SK-N-SH (cell line): ENCODE results near the gene PPP2R3B. TPM values are rescaled to one million over a fixed set of nuclear protein-coding genes. Genes with fewer than 3 reads are reported as not detected.

Experiments used
- CTCF ChIA-PET: fragments of 300-600, 350-600 bp; formaldehyde crosslinking; extraction: SDS; loops from one replicate; lab custom pipeline; 2021; lab: Yijun Ruan, JAX
- POLR2A ChIA-PET: fragments of 350-600 bp; sonication (Branson Sonifier 250); formaldehyde crosslinking; extraction: SDS; loops from one replicate; lab custom pipeline; 2020; ENCODE audit warnings: antibody characterized with exemption, inconsistent platforms; lab: Yijun Ruan, JAX
- DNase-seq: peaks from one replicate; pipeline ENCODE4 v3.0.0; 2012
- H2AFZ ChIP-seq: fragments of 200-600 bp; sonication (generic); 2 replicates; pipeline ENCODE4 v1.8.1; 2016; ENCODE audit warnings: antibody characterized with exemption, mild to moderate bottlenecking, low read depth
- H3F3A ChIP-seq: fragments of 200-600 bp; sonication (generic); replicated peaks from 2 replicates; pipeline ENCODE3; 2016; ENCODE audit warnings: antibody characterized with exemption, mild to moderate bottlenecking; ENCODE audit not compliant: insufficient read depth
- H3K27ac ChIP-seq, 2 experiments: fragments of 200-500 bp in 1 of 2; fragments of 200-600 bp in 1 of 2; sonication (Bioruptor generic) in 1 of 2; sonication (generic), shearing (Covaris generic) in 1 of 2; 2 replicates each; pipeline versions ENCODE4 v1.5.1 to v1.6.1; 2014 to 2016; ENCODE audit warnings: low read depth in 2 of 2, inconsistent platforms in 1 of 2, low read length in 1 of 2, mild to moderate bottlenecking in 1 of 2, mixed read lengths in 1 of 2
- H3K27me3 ChIP-seq: fragments of 200-600 bp; sonication (generic), shearing (Covaris generic); 2 replicates; pipeline ENCODE4 v1.6.1; 2016; ENCODE audit warnings: mixed run types; ENCODE audit not compliant: insufficient read depth
- H3K36me3 ChIP-seq, 2 experiments: fragments of 200-500 bp in 1 of 2; fragments of 200-600 bp in 1 of 2; sonication (Bioruptor generic) in 1 of 2; sonication (generic) in 1 of 2; replicated peaks in 1 of 2; 2 replicates each; pipeline versions ENCODE3 to v1.5.1; 2014 to 2016; ENCODE audit warnings: low read length in 1 of 2, mild to moderate bottlenecking in 1 of 2; ENCODE audit not compliant: insufficient read depth in 2 of 2, control insufficient read depth in 1 of 2
- H3K4me1 ChIP-seq, 2 experiments: fragments of 200-500 bp in 1 of 2; fragments of 200-600 bp in 1 of 2; sonication (Bioruptor generic) in 1 of 2; sonication (generic), shearing (Covaris generic) in 1 of 2; 2 replicates each; pipeline versions ENCODE4 v1.5.1 to v1.6.1; 2014 to 2016; ENCODE audit warnings: low read depth in 1 of 2, low read length in 1 of 2, mixed run types in 1 of 2; ENCODE audit not compliant: insufficient read depth in 2 of 2, control insufficient read depth in 1 of 2
- H3K4me2 ChIP-seq: fragments of 200-600 bp; sonication (generic), shearing (Covaris generic); 2 replicates; pipeline ENCODE4 v1.6.1; 2017; ENCODE audit warnings: mixed run types
- H3K4me3 ChIP-seq, 2 experiments: fragments of 200-500 bp in 1 of 2; fragments of 200-600 bp in 1 of 2; sonication (Bioruptor generic) in 1 of 2; sonication (generic), shearing (Covaris generic) in 1 of 2; 2 replicates each; pipeline versions ENCODE4 v1.5.1 to v1.8.1; 2014 to 2016; ENCODE audit warnings: low read depth in 2 of 2, inconsistent platforms in 1 of 2, low read length in 1 of 2, mild to moderate bottlenecking in 1 of 2, mixed read lengths in 1 of 2, moderate library complexity in 1 of 2
- H3K79me2 ChIP-seq: fragments of 200-600 bp; sonication (generic); 2 replicates; pipeline ENCODE4 v1.8.1; 2017; ENCODE audit warnings: mild to moderate bottlenecking; ENCODE audit not compliant: insufficient read depth
- H3K9ac ChIP-seq: fragments of 200-600 bp; sonication (generic); 2 replicates; pipeline ENCODE4 v1.6.1; 2017; ENCODE audit warnings: mixed run types
- H3K9me2 ChIP-seq: fragments of 200-600 bp; sonication (generic); 2 replicates; pipeline ENCODE4 v1.6.1; 2017; ENCODE audit warnings: mixed run types
- H3K9me3 ChIP-seq: fragments of 200-600 bp; sonication (generic); 2 replicates; pipeline ENCODE4 v1.6.1; 2017; ENCODE audit warnings: mixed run types, mild to moderate bottlenecking, moderate library complexity
- H4K20me1 ChIP-seq: fragments of 200-600 bp; sonication (generic); 2 replicates; pipeline ENCODE4 v1.6.1; 2017; ENCODE audit warnings: mild to moderate bottlenecking, mixed run types; ENCODE audit not compliant: insufficient read depth
- CHD2 ChIP-seq: fragments of 150-350 bp; IDR thresholded peaks from 2 replicates; pipeline ENCODE4 v1.6.1; 2018; ENCODE audit warnings: low read length; ENCODE audit not compliant: partially characterized antibody
- CTCF ChIP-seq: fragments of 200-600 bp; sonication (generic); IDR thresholded peaks from 2 replicates; pipeline ENCODE4 v1.6.1; 2017; ENCODE audit warnings: antibody characterized with exemption, mild to moderate bottlenecking, moderate library complexity
- ELF1 ChIP-seq: IDR thresholded peaks from 2 replicates; pipeline ENCODE4 v1.4.0; 2012
- EP300 ChIP-seq, 2 experiments: IDR thresholded peaks; 2 replicates each; pipeline versions ENCODE4 v1.4.0 to v1.6.1; 2012; ENCODE audit warnings: borderline replicate concordance in 1 of 2, low read depth in 1 of 2, low read length in 1 of 2
- FOXM1 ChIP-seq: IDR thresholded peaks from 2 replicates; pipeline ENCODE4 v1.4.0; 2012; ENCODE audit warnings: low read depth, mild to moderate bottlenecking
- GABPA ChIP-seq: IDR thresholded peaks from 2 replicates; pipeline ENCODE4 v1.4.0; 2012; ENCODE audit warnings: low read depth, mild to moderate bottlenecking
- JUND ChIP-seq: IDR thresholded peaks from 2 replicates; pipeline ENCODE4 v1.4.0; 2012
- MXI1 ChIP-seq: IDR thresholded peaks from 2 replicates; pipeline ENCODE4 v1.6.1; 2012; ENCODE audit warnings: mild to moderate bottlenecking, low read depth, low read length, improper control_type of control experiment
- NFIC ChIP-seq: IDR thresholded peaks from 2 replicates; pipeline ENCODE4 v1.4.0; 2012; ENCODE audit warnings: borderline replicate concordance
- NRF1 ChIP-seq: IDR thresholded peaks from 2 replicates; pipeline ENCODE4 v1.6.1; 2012; ENCODE audit warnings: low read depth, mild to moderate bottlenecking, low read length
- POLR2AphosphoS5 ChIP-seq: IDR thresholded peaks from 2 replicates; pipeline ENCODE4 v1.6.1; 2012; ENCODE audit warnings: low read depth, low read length
- RCOR1 ChIP-seq: fragments of 150-350 bp; IDR thresholded peaks from 2 replicates; pipeline ENCODE4 v1.6.1; 2017; ENCODE audit warnings: antibody characterized with exemption, low read length
- REST ChIP-seq: IDR thresholded peaks from 2 replicates; pipeline ENCODE4 v1.6.1; 2012; ENCODE audit warnings: mild to moderate bottlenecking, low read depth, low read length, moderate library complexity
- RFX5 ChIP-seq: IDR thresholded peaks from 2 replicates; pipeline ENCODE4 v1.6.1; 2012; ENCODE audit warnings: mild to moderate bottlenecking, improper control_type of control experiment, low read length
- SIN3A ChIP-seq: IDR thresholded peaks from 2 replicates; pipeline ENCODE4 v1.6.1; 2012; ENCODE audit warnings: low read depth, mild to moderate bottlenecking, low read length, moderate library complexity, borderline replicate concordance
- TCF12 ChIP-seq: IDR thresholded peaks from 2 replicates; pipeline ENCODE4 v1.4.0; 2012
- TEAD4 ChIP-seq: IDR thresholded peaks from 2 replicates; pipeline ENCODE4 v1.4.0; 2012; ENCODE audit warnings: mild to moderate bottlenecking, borderline replicate concordance; ENCODE audit not compliant: insufficient read depth
- USF2 ChIP-seq: fragments of 150-350 bp; IDR thresholded peaks from 2 replicates; pipeline ENCODE4 v1.6.1; 2017; ENCODE audit warnings: antibody characterized with exemption, low read length, low read depth, borderline replicate concordance
- ZBTB33 ChIP-seq: IDR thresholded peaks from 2 replicates; pipeline ENCODE4 v1.4.0; 2012; ENCODE audit warnings: low read depth, borderline replicate concordance
- WGBS: methylation state at CpG from one replicate; pipeline ENCODE4 v1.1.6; 2017; ENCODE audit warnings: low lambda C conversion rate; 5-methylcytosine and 5-hydroxymethylcytosine counted together
- polyA plus RNA-seq, 3 experiments: library from polyadenylated mRNA; depleted of rRNA; stranded (reverse); fragments of >200 nt; gene quantifications; 2 replicates each; pipeline ENCODE4 v1.2.3, GENCODE V29; 2012

The PPP2R3B gene
- polyA plus RNA-seq, 1 of the 3 experiments (the other 2 are of a cell fraction), result 19.4 TPM

- POLR2A ChIA-PET, result no interaction called here
- Histone ChIP-seq H3K9ac (peak overlapping the region; percentile 90), H3K36me3 (peaks cover 0 to 2% of the 10 kb centered on the region in 2 experiments), H3K4me3 (peak overlapping the region; percentile 85 to 90), H3K27me3 (no peaks in the 10 kb centered on the region), H3K79me2 (peaks cover 16% of the 10 kb centered on the region; the same call in 1 of the 2 replicates), H4K20me1 (0 out of 2 replicates have a peak, but pooled peaks cover 8% of the 10 kb centered on the region), H3F3A (no peaks in the 10 kb centered on the region), H3K4me2 (peak overlapping the region; percentile 98), H3K27ac (no peak overlapping the region), H3K9me2 (no peaks in the 10 kb centered on the region), H3K4me1 (peaks cover 5 to 13% of the 10 kb centered on the region in 2 experiments; a peak in 2 of 4 replicates), H3K9me3 (no peaks in the 10 kb centered on the region), H2AFZ (no peak overlapping the region)
- CTCF ChIA-PET, result no interaction called here
- no peak for TF ChIP-seq CHD2
- TF ChIP-seq NRF1, result no peak
- no peak for TF ChIP-seq SIN3A
- TF ChIP-seq TCF12, result no peak
- no peak for TF ChIP-seq REST
- no peak for DNase-seq
- WGBS, result 62% methylated on average over 12 of the region's 24 CpGs
Observed at GRCh38 chrX:320126-320783, 66.5 kb downstream of the PPP2R3B start.

GRCh38 chrX:319579-320125 is 67.1 kb downstream of the PPP2R3B start:
- Histone ChIP-seq H3K4me2 (peak overlapping the region; percentile 98), H2AFZ (peak overlapping the region; percentile 79; the same call in 1 of the 2 replicates), H3K9ac (peak overlapping the region; percentile 90), H3K4me1 (peaks cover 5 to 13% of the 10 kb centered on the region in 2 experiments; a peak in 2 of 4 replicates), H3K4me3 (peak overlapping the region; percentile 85 to 90), H4K20me1 (0 out of 2 replicates have a peak, but pooled peaks cover 8% of the 10 kb centered on the region), H3F3A (no peaks in the 10 kb centered on the region), H3K9me2 (no peaks in the 10 kb centered on the region), H3K36me3 (peaks cover 0 to 5% of the 10 kb centered on the region in 2 experiments), H3K79me2 (peaks cover 16% of the 10 kb centered on the region; the same call in 1 of the 2 replicates), H3K27ac (peak overlapping the region; percentile 36 to 77; a peak in 2 of 4 replicates), H3K9me3 (no peaks in the 10 kb centered on the region), H3K27me3 (no peaks in the 10 kb centered on the region)
- DNase-seq, result no peak
- ChIA-PET POLR2A (no interaction called here), CTCF (no interaction called here)
- 0% methylated on average over 8 of the region's 41 CpGs for WGBS
- no peak for TF ChIP-seq RCOR1
- no peak for TF ChIP-seq NRF1
- TF ChIP-seq USF2, result no peak
- TF ChIP-seq ZBTB33, result no peak
- no peak for TF ChIP-seq RFX5
- TF ChIP-seq FOXM1, result no peak
- no peak for TF ChIP-seq POLR2AphosphoS5
- no peak for TF ChIP-seq ELF1
- TF ChIP-seq EP300 (IDR thresholded peaks at IDR 0.05; ENCODE audit: borderline replicate concordance in 1 of 2, low read depth in 1 of 2, low read length in 1 of 2), result no peak
- TF ChIP-seq MXI1, result no peak
- TF ChIP-seq TEAD4, result no peak
- no peak for TF ChIP-seq NFIC
- TF ChIP-seq GABPA, result no peak
- no peak for TF ChIP-seq CTCF
- TF ChIP-seq JUND, result no peak
